Fibroblast of lung (primary cell): Measurements from ENCODE around the gene CCDC80.

Experiments
- EZH2 ChIP-seq: IDR thresholded peaks from 2 replicates; pipeline ENCODE4 v1.5.1; 2012; ENCODE audit warnings: low read length, control low read depth, mild to moderate bottlenecking; ENCODE audit errors: missing control alignments
- TF ChIP-seq, protein P1 (sequence below), 2 donors: IDR thresholded peaks in 1 of 2; conservative IDR thresholded peaks in 1 of 2; 1 replicate in 1 of 2; 2 replicates in 1 of 2; pipeline ENCODE4 v1.5.1; 2011 to 2012; ENCODE audit warnings: low read length in 2 of 2, control low read depth in 1 of 2, inconsistent platforms in 1 of 2, low read depth in 1 of 2, mild to moderate bottlenecking in 1 of 2

DNA sequence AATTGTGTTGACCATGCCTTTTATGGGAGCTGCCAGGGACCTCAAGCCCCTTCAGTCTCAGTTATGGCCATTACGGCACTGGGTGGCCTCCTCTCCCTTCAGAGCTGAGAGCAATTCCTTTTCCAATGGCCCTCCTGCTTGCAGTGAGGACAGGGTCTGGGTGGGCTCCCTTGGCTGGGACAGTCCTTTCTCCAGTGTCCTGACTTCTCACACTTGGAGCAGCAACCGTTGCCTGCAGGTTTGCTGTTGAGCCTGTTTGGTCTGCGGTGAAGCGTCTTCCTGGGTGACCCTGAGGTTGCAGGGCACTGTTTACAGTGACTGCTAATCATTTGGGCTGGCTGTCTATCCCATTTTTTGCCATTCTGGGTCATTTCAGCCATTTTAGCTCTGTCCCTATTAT is 3.5 kb upstream of the CCDC80 start:
- TF ChIP-seq, protein P1, sequence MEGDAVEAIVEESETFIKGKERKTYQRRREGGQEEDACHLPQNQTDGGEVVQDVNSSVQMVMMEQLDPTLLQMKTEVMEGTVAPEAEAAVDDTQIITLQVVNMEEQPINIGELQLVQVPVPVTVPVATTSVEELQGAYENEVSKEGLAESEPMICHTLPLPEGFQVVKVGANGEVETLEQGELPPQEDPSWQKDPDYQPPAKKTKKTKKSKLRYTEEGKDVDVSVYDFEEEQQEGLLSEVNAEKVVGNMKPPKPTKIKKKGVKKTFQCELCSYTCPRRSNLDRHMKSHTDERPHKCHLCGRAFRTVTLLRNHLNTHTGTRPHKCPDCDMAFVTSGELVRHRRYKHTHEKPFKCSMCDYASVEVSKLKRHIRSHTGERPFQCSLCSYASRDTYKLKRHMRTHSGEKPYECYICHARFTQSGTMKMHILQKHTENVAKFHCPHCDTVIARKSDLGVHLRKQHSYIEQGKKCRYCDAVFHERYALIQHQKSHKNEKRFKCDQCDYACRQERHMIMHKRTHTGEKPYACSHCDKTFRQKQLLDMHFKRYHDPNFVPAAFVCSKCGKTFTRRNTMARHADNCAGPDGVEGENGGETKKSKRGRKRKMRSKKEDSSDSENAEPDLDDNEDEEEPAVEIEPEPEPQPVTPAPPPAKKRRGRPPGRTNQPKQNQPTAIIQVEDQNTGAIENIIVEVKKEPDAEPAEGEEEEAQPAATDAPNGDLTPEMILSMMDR (conservative IDR thresholded peaks at IDR 0.05 in 1 of 2, IDR thresholded peaks at IDR 0.05 in 1 of 2; ENCODE audit: low read depth in 1 of 2, low read length in 2 of 2): no peak
- no peak for TF ChIP-seq EZH2
